Stimulated activated CD8-positive, alpha-beta memory T cell treated with anti-CD3 and anti-CD28 coated beads, Interleukin-12 subunit alpha, Interleukin-12 subunit beta, amount 100 ng/mL, for 24 hours (primary cell): ENCODE data around the gene TGFA.

Source experiments
- DNase-seq: peaks from one replicate; pipeline ENCODE4 v3.0.0-alpha.2; 2020; ENCODE audit errors: extremely low read depth

TGFA gene

DNA sequence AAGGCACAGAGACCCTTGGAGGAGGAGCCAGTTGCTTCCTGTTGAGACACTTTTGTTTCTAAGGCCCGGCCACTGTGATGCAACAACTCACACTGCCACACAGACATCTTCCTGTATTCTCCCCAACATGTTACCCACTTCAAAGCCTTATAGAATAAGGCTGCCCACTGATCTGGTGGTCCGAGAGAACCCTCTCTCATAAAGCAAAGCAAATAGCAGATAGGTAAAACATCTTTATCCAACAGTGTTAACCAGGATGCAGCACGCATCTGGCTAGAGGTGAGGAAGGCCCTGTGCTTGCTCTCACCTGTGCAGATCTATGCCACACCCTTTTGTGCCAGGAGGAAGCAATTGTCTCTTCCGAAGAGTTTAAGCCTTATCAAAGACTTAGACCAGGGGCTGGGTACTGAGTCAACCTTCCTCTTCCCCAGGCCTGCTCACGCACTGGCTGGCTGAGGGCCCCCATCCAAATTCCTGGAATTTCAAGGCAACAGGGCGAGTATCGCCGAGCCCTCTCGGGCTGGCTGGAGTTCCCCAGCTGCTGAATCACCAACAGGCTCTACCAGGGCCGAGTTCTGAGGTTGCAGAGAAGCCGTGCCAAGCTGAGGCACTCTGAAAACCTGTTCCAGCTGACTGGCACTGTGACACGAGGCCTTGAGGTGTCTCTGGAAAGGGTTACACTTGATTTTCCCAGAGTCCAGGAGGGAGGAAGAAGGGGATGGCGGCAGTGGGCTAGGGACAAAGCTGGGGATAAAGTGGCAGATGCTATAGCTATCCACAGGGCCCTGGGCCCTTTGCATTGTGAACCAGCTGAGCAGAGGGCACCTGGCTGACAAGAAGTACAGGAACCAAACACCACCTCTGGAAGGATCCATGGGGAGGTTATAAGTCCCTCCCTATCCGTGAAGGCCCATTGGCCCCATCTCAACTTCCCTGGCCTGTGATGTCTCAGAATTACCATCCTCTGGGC lies 29.3 kb downstream of the TGFA start:
- DNase-seq = no peak

- DNase-seq = no peak
These were observed 30.0 kb downstream of the TGFA start for GRCh38 chr2:70523672-70523995.

DNA sequence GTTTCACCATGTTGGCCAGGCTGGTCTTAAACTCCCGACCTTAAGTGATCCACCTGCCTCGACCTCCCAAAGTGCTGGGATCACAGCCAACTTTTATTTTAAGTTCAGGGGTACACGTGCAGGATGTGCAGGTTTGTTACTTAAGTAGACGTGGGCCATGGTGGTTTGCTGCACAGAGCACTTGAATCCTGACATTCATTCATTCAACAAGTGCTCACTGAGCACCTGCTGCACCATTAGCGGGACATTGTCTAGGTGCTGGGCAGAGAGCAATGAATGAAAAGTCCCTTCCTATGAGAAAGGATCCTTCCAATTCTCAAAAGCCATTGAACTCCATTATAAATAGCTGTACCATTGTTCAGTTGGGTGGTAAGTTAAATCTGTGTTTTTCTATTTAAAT lies 31.0 kb downstream of the TGFA start:
- DNase-seq = no peak

GRCh38 chr2:70520825-70521224 lies 32.8 kb downstream of the TGFA start:
- DNase-seq = no peak

GRCh38 chr2:70519453-70519852 lies 34.2 kb downstream of the TGFA start:
- DNase-seq = no peak

DNA sequence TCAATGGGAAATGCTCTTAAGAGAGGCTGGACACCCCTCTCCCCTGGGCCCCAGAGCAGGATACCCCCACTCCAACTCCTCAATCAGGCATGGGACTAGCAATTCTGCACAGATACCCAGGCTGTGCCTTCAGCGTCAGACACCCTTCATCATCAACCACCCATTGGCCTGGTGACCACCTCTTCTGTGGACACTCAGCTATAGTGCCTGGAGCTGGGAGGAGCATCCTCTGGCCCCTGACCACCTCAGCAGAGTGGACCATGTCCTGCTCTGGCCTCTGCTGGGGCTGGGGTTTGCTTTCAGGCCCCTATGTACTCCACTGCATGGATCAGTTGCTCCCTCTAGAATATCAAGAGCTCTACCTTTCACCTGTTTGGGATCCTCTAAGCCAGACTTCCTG lies 35.1 kb downstream of the TGFA start:
- no peak for DNase-seq

DNA sequence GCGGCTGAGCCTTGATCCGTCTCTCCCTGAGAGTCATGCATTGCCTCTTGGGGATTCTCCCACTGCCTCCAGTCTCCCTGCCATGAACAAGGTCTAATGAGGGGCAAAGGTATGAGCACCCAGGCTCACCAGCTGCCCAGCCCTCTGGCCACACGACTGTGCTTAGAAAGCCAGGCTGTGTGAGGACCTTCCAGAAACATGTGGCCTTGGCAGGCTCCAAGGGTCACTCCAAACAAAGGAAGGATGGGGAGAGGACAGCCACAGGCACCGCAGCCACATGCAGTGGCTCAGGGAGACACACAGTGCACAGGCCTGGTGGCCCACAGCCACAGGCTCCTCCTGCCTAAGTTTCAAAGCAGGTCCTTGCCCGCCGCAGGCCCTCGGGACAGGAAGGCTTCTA lies 35.8 kb downstream of the TGFA start:
- no peak for DNase-seq

DNA sequence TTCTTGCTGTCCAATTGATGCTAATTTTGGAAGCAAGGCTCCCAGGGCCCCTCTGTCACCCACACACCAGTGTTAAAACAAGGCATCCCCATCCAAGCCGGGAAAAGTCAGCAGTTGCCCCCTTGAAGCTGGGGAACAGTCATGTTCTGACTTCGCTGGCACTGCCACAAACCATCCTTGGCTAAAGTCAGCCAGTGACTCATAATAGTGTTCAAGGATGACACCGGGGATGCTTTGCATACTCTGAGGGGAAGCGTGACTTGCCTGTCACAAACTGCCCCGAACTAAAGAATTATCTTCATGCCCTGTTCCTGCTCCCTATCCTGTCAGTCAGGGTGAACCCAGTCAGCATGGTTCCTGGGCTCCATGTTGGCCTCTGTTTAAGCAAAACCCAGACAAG lies 37.0 kb downstream of the TGFA start:
- no peak for DNase-seq

DNA sequence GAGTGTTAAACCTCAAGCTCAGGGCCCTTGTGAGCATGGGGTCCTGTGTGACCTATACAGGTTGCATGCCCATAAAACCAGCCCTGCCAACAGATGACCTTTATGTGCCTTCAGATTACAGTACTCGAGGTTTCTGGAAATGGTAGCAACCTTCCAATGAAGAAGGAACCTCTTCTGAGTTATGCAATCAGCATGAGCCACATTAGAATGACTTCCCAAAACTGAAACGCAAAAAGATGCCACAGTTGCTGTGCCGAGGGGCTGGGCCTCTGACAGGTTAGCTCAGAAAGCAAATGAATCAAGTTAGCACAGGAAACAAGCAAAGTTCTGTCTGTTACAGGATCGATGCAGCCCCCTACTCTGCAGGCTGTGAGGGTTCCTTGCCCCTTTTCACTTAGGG lies 37.7 kb downstream of the TGFA start:
- DNase-seq = no peak

DNA sequence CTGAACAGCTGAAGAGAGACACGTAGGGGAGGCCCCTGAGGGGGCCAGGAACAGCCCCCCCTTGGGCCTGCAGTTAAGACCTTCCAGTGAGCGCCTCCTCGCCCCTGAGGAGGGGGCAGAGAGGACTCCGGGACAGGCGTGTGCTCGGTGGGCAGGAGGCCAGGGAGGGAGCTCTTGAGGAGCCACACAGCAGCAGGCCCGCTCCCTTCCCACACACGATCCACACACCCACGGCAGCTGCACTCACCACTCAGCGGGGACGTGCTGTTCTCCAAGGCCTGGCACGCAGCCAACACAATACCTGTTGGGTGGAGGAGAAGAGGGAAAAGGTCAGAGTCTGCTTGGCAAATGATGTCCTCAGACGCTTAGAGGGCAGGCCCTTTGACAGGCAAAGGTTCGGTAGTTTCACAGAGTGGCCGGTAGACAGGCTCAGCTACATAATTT lies 39.0 kb downstream of the TGFA start:
- DNase-seq = no peak

DNA sequence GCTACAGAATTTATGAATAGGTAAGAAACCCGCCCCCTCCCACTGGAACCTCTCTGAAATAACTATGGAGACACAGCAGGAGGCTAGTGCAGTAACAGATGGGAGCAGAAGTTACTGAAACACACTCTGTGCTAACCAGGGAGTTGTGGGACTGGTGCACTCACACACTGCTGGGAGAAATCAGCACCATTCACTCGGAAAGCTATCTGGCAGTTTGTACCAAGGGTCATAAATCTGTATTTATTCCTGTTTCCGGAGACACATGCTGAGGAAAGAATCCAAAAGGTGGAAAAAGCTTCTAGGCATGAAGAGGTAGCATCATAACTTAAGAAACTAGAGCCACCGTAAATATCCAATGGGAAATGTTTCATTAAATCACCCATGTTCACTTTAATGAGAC lies 39.9 kb downstream of the TGFA start:
- no peak for DNase-seq

DNA sequence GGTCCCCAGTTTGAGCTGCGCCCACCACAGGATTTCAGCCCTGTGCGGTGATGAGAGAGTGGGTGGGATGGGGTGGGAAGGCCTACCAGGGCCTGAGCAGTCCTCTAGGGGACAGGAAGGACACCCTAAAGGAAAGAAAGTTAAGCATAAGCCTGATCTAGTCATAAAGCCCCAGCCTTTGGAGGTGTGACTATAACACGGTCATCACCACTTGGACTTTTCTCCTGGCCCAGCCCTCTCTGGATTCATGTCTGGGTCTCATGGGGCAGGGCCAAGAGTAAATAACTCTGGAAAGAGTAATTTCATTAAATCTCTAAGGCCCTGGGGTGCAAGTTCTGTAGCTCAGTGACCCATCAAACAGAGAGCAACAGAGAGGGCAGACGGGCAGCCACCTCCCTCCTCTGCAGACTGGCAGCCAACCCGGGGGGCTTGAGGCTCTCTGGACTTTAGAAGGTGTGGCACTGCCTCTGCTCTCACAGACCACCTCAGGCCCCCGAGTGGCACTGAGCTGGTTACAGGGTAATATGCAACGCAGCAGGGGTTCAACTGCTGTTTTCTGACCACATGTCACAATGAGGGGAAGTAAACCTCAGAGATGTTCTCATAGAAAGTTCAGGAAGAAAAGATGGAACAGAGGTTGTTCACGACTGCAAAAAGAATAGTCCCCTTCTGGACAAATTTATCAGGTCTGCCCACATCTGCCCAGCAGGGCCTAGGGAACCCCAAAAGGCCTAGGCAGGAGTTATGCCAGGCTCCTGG lies 41.5 kb downstream of the TGFA start:
- DNase-seq = no peak

GRCh38 chr2:70510313-70510712 lies 43.3 kb downstream of the TGFA start:
- DNase-seq = no peak

- DNase-seq = no peak
These were observed 44.1 kb downstream of the TGFA start for GRCh38 chr2:70509565-70509964.

GRCh38 chr2:70508711-70509462 lies 44.7 kb downstream of the TGFA start:
- DNase-seq = no peak

GRCh38 chr2:70505613-70506391 lies 47.8 kb downstream of the TGFA start:
- DNase-seq = no peak

DNA sequence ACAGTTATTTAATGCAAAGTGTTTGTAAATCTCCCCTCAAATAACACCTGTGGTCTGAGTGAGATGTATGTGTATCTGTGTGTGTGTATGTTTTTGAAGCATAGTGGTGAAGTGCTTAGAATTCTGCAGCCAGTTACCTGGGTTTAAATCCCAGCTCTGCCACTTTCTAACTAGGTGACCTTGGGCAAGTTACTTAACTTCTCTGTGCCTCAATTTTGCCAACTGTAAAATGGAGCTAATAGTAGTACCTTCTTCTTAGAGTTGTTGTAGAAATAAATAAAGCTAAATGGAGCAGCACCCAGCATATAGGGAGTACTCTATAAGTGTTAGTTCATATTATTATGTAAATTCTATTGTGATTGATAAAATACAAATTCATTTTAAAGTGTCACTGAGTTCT lies 48.9 kb downstream of the TGFA start:
- DNase-seq = no peak

DNA sequence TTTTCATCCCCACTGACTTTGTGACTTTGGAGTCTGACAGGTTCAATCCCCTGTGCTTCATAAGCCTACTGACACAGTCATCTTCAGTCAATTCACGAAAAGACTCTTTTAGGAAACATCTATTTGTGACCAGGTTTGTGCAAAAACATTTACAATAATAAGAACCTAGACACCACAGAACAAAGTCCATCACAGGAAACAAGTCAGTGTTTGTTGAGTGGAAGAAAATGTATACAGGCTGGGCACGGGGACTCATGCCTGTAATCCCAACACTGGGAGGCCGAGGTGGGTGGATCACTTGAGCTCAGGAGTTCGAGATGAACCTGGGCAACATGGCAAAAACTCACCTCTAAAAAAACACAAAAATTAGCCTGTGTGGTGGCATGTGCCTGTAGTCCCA lies 49.7 kb downstream of the TGFA start:
- DNase-seq = no peak

DNA sequence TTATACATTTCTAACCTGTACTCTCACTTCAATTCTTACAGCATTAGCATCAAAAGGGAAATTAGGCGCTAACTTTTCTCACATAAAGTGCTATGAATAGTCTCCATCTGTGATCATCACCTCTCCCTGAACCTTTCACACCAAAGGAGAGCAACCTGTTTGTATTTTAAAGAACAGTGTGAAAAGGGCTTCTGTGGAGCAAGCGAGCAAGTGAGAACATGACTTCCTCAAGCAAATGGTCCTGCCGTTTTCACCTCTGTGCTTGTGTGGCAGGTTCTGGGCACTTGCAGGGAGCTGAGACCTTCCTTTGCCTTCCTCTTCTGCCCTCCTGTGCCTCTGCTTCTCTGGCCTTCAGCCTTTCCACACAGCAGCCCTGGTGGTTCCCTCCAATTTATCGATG lies 51.9 kb downstream of the TGFA start:
- no peak for DNase-seq

- DNase-seq = no peak
These were observed 52.4 kb downstream of the TGFA start for GRCh38 chr2:70501215-70501614.

DNA sequence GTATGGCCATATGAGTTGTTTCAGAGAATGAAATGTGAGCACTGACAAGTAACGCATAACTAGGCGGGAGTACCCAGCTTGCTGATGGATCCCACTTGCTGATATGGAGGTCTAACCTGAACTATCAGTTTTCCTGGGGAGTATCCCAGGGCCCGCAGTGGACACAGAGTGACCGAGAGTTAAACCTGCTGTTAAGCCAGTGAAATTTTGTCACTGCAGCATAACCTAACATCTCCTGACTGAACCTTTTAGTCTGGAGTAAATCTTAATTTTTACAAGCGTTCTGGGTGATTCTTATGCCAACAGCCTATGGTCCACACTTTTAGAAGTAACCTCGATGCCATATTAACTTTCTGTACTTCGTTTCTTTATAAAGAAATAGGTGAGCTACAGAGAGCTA lies 54.4 kb downstream of the TGFA start:
- no peak for DNase-seq

GRCh38 chr2:70498528-70498927 lies 55.1 kb downstream of the TGFA start:
- DNase-seq = no peak
